Sigmoid colon (tissue), 4 donors: ENCODE measurements around the gene PROSER2.

Experiments
- POLR2AphosphoS5 ChIP-seq, 4 donors: sonication (generic); formaldehyde crosslinking; IDR thresholded peaks; one replicate each; pipeline ENCODE4 v1.6.1; 2017; ENCODE audit warnings: antibody characterized with exemption in 4 of 4
- TF ChIP-seq, protein P1 (sequence below), 4 experiments: fragments of 450-650 bp in 3 of 4; fragments of 200-600 bp in 1 of 4; IDR thresholded peaks; one replicate each; pipeline ENCODE4 v1.5.1; 2016 to 2019; ENCODE audit warnings: antibody characterized with exemption in 4 of 4, mild to moderate bottlenecking in 3 of 4, moderate library complexity in 2 of 4

DNA sequence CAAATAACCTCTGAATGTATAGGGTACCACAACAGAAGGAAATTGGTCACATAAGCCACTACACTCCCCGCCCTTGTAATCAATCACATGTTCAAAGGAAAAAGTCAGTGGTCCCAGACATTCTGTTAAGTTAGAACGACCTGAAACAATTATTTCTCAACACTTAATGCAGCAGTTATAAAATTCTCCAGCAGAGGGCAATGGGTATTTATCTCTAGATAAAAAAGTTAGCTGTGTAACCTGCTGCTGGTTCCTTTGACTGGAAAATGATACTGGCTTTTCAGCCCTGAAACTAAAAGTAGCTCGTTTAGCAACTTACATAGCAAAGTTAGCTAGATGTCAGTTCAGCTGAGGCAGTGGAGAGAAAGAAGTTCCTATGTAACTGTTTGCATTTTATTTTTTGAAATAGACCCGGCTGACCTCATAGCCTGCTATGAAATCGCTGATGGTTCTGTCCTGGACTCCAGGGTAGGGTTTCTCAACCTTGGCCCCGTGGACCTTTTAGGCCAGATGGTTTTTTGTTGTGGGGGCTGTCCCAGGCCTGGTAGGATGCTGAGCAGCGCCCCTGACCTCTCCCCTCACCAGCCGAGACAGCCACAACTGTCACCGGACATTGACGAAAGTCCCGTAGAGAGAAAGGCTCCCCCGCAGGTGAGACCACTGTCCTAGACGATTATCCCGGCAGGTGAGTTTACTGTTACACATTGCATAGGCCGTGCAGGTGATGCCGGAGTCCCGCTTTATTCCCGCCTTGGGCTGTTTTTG is 40.2 kb upstream of the PROSER2 start:
- TF ChIP-seq, protein P1, sequence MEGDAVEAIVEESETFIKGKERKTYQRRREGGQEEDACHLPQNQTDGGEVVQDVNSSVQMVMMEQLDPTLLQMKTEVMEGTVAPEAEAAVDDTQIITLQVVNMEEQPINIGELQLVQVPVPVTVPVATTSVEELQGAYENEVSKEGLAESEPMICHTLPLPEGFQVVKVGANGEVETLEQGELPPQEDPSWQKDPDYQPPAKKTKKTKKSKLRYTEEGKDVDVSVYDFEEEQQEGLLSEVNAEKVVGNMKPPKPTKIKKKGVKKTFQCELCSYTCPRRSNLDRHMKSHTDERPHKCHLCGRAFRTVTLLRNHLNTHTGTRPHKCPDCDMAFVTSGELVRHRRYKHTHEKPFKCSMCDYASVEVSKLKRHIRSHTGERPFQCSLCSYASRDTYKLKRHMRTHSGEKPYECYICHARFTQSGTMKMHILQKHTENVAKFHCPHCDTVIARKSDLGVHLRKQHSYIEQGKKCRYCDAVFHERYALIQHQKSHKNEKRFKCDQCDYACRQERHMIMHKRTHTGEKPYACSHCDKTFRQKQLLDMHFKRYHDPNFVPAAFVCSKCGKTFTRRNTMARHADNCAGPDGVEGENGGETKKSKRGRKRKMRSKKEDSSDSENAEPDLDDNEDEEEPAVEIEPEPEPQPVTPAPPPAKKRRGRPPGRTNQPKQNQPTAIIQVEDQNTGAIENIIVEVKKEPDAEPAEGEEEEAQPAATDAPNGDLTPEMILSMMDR (IDR thresholded peaks at IDR 0.05): peak in 3 of 4 experiments; percentile 51 to 61 (median 59)
- no peak for TF ChIP-seq POLR2AphosphoS5 (IDR thresholded peaks at IDR 0.05)
